K562 (cell line): ENCODE results near the gene ENSA. TPM values are rescaled to one million over a fixed set of nuclear protein-coding genes. Genes with fewer than 3 reads are reported as not detected.
A peak's percentile ranks its signal among the peaks of the same experiment; 100 is the strongest.

Source experiments
- ATAC-seq: fragments of 200-7000 bp; cut with Tn5 transposase; 3 replicates; pipeline ENCODE4 v1.9.1; 2020; ENCODE audit warnings: moderate library complexity
- BruUV-seq: library from RNA; stranded (reverse); fragments of 400-500 nt; replicated peaks from 2 replicates; lab custom pipeline; 2021; lab: Mats Ljungman, UMichigan
- CTCF ChIA-PET: fragments of 300-600 bp; formaldehyde crosslinking; extraction: SDS; loops from one replicate; lab custom pipeline; 2021; ENCODE audit warnings: low intra/inter-chr PET ratio; lab: Yijun Ruan, JAX
- POLR2A ChIA-PET: fragments of 300-600, 350-650 bp; sonication (Branson Sonifier 250); formaldehyde crosslinking; extraction: SDS; loops from one replicate; lab custom pipeline; 2021; ENCODE audit warnings: antibody characterized with exemption, inconsistent platforms; lab: Yijun Ruan, JAX
- DNase-seq, 4 experiments: peaks; one replicate each; pipeline versions ENCODE4 v3.0.0 to v3.0.0-alpha.2; 2011 to 2018; ENCODE audit warnings: low spot score in 3 of 4, mixed read lengths in 3 of 4; ENCODE audit errors: extremely low read depth in 1 of 4
- FAIRE-seq: peaks from 2 replicates; lab custom pipeline; 2011; peaks lifted over from hg19 to GRCh38; lab: Jason Lieb, UNC
- H2AFZ ChIP-seq: 2 replicates; pipeline ENCODE4 v1.6.0; 2011; ENCODE audit warnings: low read depth, low read length, control low read depth, inconsistent platforms
- H3K27ac ChIP-seq: fragments of 200-600 bp; 3 replicates; pipeline ENCODE4 v1.8.0; 2011; ENCODE audit warnings: low read depth, mild to moderate bottlenecking, control low read depth, inconsistent platforms, low read length, moderate library complexity, mixed read lengths; ENCODE audit errors: extremely low read depth
- H3K27me3 ChIP-seq, 2 experiments: fragments of 300-600 bp in 1 of 2; 2 replicates in 1 of 2; 3 replicates in 1 of 2; pipeline versions ENCODE4 v1.6.0 to v1.8.0; 2011; ENCODE audit warnings: inconsistent platforms in 2 of 2, low read length in 2 of 2, mild to moderate bottlenecking in 1 of 2, mixed read lengths in 1 of 2, moderate library complexity in 1 of 2; ENCODE audit not compliant: control insufficient read depth in 2 of 2, insufficient read depth in 2 of 2
- H3K36me3 ChIP-seq: fragments of 300-600 bp; 3 replicates; pipeline ENCODE4 v1.8.0; 2011; ENCODE audit warnings: mild to moderate bottlenecking, low read length, inconsistent platforms; ENCODE audit not compliant: control insufficient read depth, insufficient read depth
- H3K4me1 ChIP-seq, 2 experiments: fragments of 200-600 bp in 1 of 2; replicated peaks in 1 of 2; 2 replicates in 1 of 2; 3 replicates in 1 of 2; pipeline versions ENCODE4 v1.5.1 to v1.8.0; 2011; ENCODE audit warnings: inconsistent platforms in 2 of 2, low read length in 2 of 2, mild to moderate bottlenecking in 1 of 2, mixed read lengths in 1 of 2, moderate library complexity in 1 of 2; ENCODE audit not compliant: control insufficient read depth in 2 of 2, insufficient read depth in 2 of 2
- H3K4me2 ChIP-seq: 2 replicates; pipeline ENCODE4 v1.6.1; 2011; ENCODE audit warnings: low read length, control low read depth, inconsistent platforms, mixed read lengths; ENCODE audit not compliant: insufficient read depth
- H3K4me3 ChIP-seq: fragments of 200-600 bp; sonication (generic), shearing (Covaris generic); 2 replicates; pipeline ENCODE4 v1.5.1; 2016; ENCODE audit warnings: control low read depth, inconsistent platforms
- H3K79me2 ChIP-seq: fragments of 200-600 bp; 3 replicates; pipeline ENCODE4 v1.8.0; 2011; ENCODE audit warnings: low read length, inconsistent platforms; ENCODE audit not compliant: control insufficient read depth, insufficient read depth
- H3K9ac ChIP-seq, 2 experiments: 2 replicates each; pipeline versions ENCODE4 v1.6.0 to v1.6.1; 2011; ENCODE audit warnings: low read depth in 2 of 2, low read length in 2 of 2, control low read depth in 1 of 2, inconsistent platforms in 1 of 2, mild to moderate bottlenecking in 1 of 2, mixed read lengths in 1 of 2; ENCODE audit not compliant: insufficient read depth in 1 of 2
- H3K9me1 ChIP-seq: one replicate; pipeline ENCODE4 v1.6.0; 2011; ENCODE audit warnings: inconsistent platforms, mild to moderate bottlenecking, low read length, moderate library complexity; ENCODE audit not compliant: control insufficient read depth, insufficient read depth
- H3K9me3 ChIP-seq: replicated peaks from 2 replicates; pipeline ENCODE4 v1.5.1; 2011; ENCODE audit warnings: low read depth, low read length, inconsistent platforms; ENCODE audit not compliant: control insufficient read depth, insufficient read depth
- H4K20me1 ChIP-seq: replicated peaks from 2 replicates; pipeline ENCODE4 v1.6.1; 2011; ENCODE audit warnings: low read length, inconsistent platforms, mixed read lengths; ENCODE audit not compliant: control insufficient read depth, insufficient read depth
- DLX4 ChIP-seq: fragments of 250-450 bp; sonication (Bioruptor Pico); IDR thresholded peaks from 2 replicates; pipeline ENCODE4 v1.6.1; 2021; ENCODE audit warnings: mild to moderate bottlenecking
- GTF2E2 ChIP-seq: fragments of 200-800 bp; sonication (Bioruptor generic); IDR thresholded peaks from 2 replicates; pipeline ENCODE4 v1.6.1; 2016; ENCODE audit warnings: missing genetic modification characterization, missing compliant biosample characterization
- HCFC1 ChIP-seq: IDR thresholded peaks from 2 replicates; pipeline ENCODE4 v1.6.1; 2012; ENCODE audit warnings: low read depth, low read length, improper control_type of control experiment
- SAP30 ChIP-seq: fragments of 200-600 bp; sonication (generic); IDR thresholded peaks from 2 replicates; pipeline ENCODE4 v1.6.1; 2012; ENCODE audit warnings: borderline replicate concordance, low read depth, mild to moderate bottlenecking, moderate library complexity, low read length, control low read depth, inconsistent platforms; ENCODE audit not compliant: insufficient read depth, poor library complexity, severe bottlenecking
- ZNF395 ChIP-seq: fragments of 200-800 bp; sonication (Bioruptor generic); IDR thresholded peaks from 2 replicates; pipeline ENCODE4 v1.6.1; 2017; ENCODE audit warnings: missing genetic modification characterization, missing compliant biosample characterization
- ZNF583 ChIP-seq: fragments of 250-450 bp; sonication (Bioruptor Pico); IDR thresholded peaks from 2 replicates; pipeline ENCODE4 v1.4.0; 2020
- whole genome bisulfite sequencing: fragments of 100-300 bp; shearing (Covaris generic); methylation state at CpG from one replicate; pipeline ENCODE4 v1.1.6; 2016; ENCODE audit warnings: low coverage, mixed read lengths; ENCODE audit not compliant: insufficient coverage; ENCODE audit errors: missing lambda C conversion rate; 5-methylcytosine and 5-hydroxymethylcytosine counted together
- in situ Hi-C: fragments of 300-500 bp; cut with MboI; formaldehyde crosslinking; loops from 4 replicates; pipeline ENCODE4 v1.15.0; 2018; ENCODE audit warnings: inconsistent platforms, mixed read lengths
- intact Hi-C: fragments of 100-400 bp; cut with micrococcal nuclease; formaldehyde crosslinking; loops from 2 replicates; pipeline ENCODE4 v1.14.2; 2022
- polyA plus RNA-seq, 8 experiments: library from polyadenylated mRNA; depleted of rRNA in 4 of 8; stranded (reverse) in 5 of 8; unstranded in 3 of 8; fragments of >200 nt; fragmentation: Nextera tagmentation in 2 of 8; fragmentation: Illumina TruSeq in 1 of 8; extraction: Ambion mirVana in 2 of 8; extraction: Trizol in 1 of 8; gene quantifications; 2 replicates each; pipeline versions ENCODE4 v1.2.1 to v1.2.3, GENCODE V29; 2011 to 2014; ENCODE audit warnings: inconsistent platforms in 1 of 8, missing spikeins in 1 of 8
- total RNA-seq, 7 experiments: library from RNA; depleted of rRNA in 6 of 7; stranded (reverse); fragments of >200 nt in 6 of 7; fragmentation: Illumina TruSeq in 2 of 7; extraction: Trizol in 2 of 7; gene quantifications; 2 replicates each; pipeline versions ENCODE4 v1.2.1 to v1.2.3, GENCODE V29; 2011 to 2021; ENCODE audit warnings: low replicate concordance in 1 of 7

Gene ENSA
- total and polyA plus RNA-seq, 9 of the 15 experiments (the other 6 are each of a cell fraction or from before 2014, with no cell fraction given): 68.1 to 605 (median 188) TPM

- POLR2A ChIA-PET: interaction anchor here (2.9 kb wide), 1 partner anchor 9 kb away, joined by 16 read pairs; no protein-coding TSS in a partner anchor
- no peaks in the 10 kb centered on the region for H3K9me3 ChIP-seq
- no peak overlapping the region for H2AFZ ChIP-seq
- FAIRE-seq (no peak), DNase-seq (no peak), ATAC-seq (no peak)
- in situ Hi-C loops (no loop called here), intact Hi-C loops (loop anchor here (10.0 kb wide), 1 partner anchor 364 kb away; the partner anchor contains the start of gene CERS2)
- H3K4me2 ChIP-seq: no peak overlapping the region
- no peak for TF ChIP-seq HCFC1
- 0 out of 2 replicates have a peak, but pooled peaks have one; percentile 26 for TF ChIP-seq ZNF395 (CRISPR knock-in tag)
- peaks cover 13% of the 10 kb centered on the region; the same call in 2 of the 3 replicates for H3K79me2 ChIP-seq
- no peaks in the 10 kb centered on the region for H4K20me1 ChIP-seq
- H3K27ac ChIP-seq: no peak overlapping the region
- peaks cover 24% of the 10 kb centered on the region; the same call in 2 of the 3 replicates for H3K36me3 ChIP-seq
- WGBS: 90% methylated on average over 4 of the region's 4 CpGs
- H3K4me1 ChIP-seq: peaks cover 26 to 40% of the 10 kb centered on the region in 2 experiments
- CTCF ChIA-PET: no interaction called here
- no TSS peak for BruUV-seq
- H3K27me3 ChIP-seq: no peaks in the 10 kb centered on the region
- no peak overlapping the region for H3K4me3 ChIP-seq
- H3K9me1 ChIP-seq: no peaks in the 10 kb centered on the region
- H3K9ac ChIP-seq: peak overlapping the region in 1 of 2 experiments; percentile 20; a peak in 1 of 4 replicates
Observed at GRCh38 chr1:150610576-150610975, 18.8 kb downstream of the ENSA start.

- H3K9me1 ChIP-seq: no peaks in the 10 kb centered on the region
- H3K27ac ChIP-seq: peak overlapping the region; percentile 21; the same call in 1 of the 3 replicates
- ATAC-seq (no peak), DNase-seq (no peak), FAIRE-seq (no peak)
- no peak overlapping the region for H3K9ac ChIP-seq
- 76% methylated on average over 2 of the region's 2 CpGs for WGBS
- no TSS peak for BruUV-seq
- H3K4me1 ChIP-seq: peaks cover 27 to 40% of the 10 kb centered on the region in 2 experiments
- H3K27me3 ChIP-seq: no peaks in the 10 kb centered on the region
- TF ChIP-seq DLX4 (CRISPR knock-in tag) (no peak), ZNF583 (CRISPR knock-in tag) (no peak), GTF2E2 (tag) (no peak), SAP30 (no peak)
- H4K20me1 ChIP-seq: no peaks in the 10 kb centered on the region
- ChIA-PET POLR2A (interaction anchor here (1.3 to 2.9 kb wide), 3 partner anchors 10 to 30 kb away, joined by 4 to 16 read pairs (median 6); partner anchors contain the start of genes ENSA and MCL1), CTCF (no interaction called here)
- H3K79me2 ChIP-seq: peaks cover 8% of the 10 kb centered on the region; the same call in 2 of the 3 replicates
- peaks cover 21% of the 10 kb centered on the region; the same call in 2 of the 3 replicates for H3K36me3 ChIP-seq
- H3K4me3 ChIP-seq: no peak overlapping the region
- intact Hi-C loops (loop anchor here (10.0 kb wide), 1 partner anchor 365 kb away; the partner anchor contains the start of gene CERS2), in situ Hi-C loops (no loop called here)
- no peak overlapping the region for H3K4me2 ChIP-seq
- H3K9me3 ChIP-seq: no peaks in the 10 kb centered on the region
- no peak overlapping the region for H2AFZ ChIP-seq
Observed at GRCh38 chr1:150609732-150610131, 19.7 kb downstream of the ENSA start.
